C4-2B (cell line): ENCODE results near the gene LYST.
"Not testable (repeated sequence)": the region's sequence is repeated elsewhere in the genome, so short reads cannot be mapped to it uniquely, and the experiment has no call there.

ENCODE experiments used
- ZFX ChIP-seq: fragments of 450-650 bp; IDR thresholded peaks from 2 replicates; pipeline ENCODE4 v1.6.1; 2017
- TF ChIP-seq, protein P1 (sequence below): fragments of 450-650 bp; conservative IDR thresholded peaks from 2 replicates; pipeline ENCODE4 v1.5.1; 2017; ENCODE audit warnings: mild to moderate bottlenecking

DNA sequence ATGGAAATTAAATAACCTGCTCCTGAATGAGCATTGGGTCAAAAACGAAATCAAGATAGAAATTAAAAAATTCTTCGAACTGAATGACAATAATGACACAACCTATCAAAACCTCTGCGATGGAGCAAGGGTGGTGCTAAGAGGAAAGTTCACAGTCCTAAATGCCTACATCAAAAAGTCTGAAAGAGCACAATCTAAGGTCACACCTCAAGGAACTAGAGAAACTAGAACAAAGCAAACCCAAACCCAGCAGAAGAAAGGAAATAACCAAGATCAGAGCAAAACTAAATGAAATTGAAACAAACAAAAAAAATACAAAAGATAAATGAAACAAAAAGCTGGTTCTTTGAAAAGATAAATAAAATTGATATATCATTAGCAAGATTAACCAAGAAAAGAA lies 18.5 kb downstream of the LYST start:
- TF ChIP-seq, protein P1, sequence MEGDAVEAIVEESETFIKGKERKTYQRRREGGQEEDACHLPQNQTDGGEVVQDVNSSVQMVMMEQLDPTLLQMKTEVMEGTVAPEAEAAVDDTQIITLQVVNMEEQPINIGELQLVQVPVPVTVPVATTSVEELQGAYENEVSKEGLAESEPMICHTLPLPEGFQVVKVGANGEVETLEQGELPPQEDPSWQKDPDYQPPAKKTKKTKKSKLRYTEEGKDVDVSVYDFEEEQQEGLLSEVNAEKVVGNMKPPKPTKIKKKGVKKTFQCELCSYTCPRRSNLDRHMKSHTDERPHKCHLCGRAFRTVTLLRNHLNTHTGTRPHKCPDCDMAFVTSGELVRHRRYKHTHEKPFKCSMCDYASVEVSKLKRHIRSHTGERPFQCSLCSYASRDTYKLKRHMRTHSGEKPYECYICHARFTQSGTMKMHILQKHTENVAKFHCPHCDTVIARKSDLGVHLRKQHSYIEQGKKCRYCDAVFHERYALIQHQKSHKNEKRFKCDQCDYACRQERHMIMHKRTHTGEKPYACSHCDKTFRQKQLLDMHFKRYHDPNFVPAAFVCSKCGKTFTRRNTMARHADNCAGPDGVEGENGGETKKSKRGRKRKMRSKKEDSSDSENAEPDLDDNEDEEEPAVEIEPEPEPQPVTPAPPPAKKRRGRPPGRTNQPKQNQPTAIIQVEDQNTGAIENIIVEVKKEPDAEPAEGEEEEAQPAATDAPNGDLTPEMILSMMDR, result not testable (repeated sequence)
- TF ChIP-seq ZFX, result not testable (repeated sequence)
